OCI-LY1 (cell line): ENCODE measurements around the gene PIAS4.
"Not testable (repeated sequence)": the region's sequence is repeated elsewhere in the genome, so short reads cannot be mapped to it uniquely, and the experiment has no call there.

ENCODE experiments used
- CTCF ChIP-seq: fragments of 200-600 bp; sonication (generic), shearing (Covaris generic); IDR thresholded peaks from 2 replicates; pipeline ENCODE4 v1.5.1; 2017; ENCODE audit warnings: mild to moderate bottlenecking, antibody characterized with exemption, low read length, moderate library complexity, mixed read lengths
- EZH2 ChIP-seq: fragments of 200-600 bp; sonication (generic), shearing (Covaris generic); IDR thresholded peaks from 2 replicates; pipeline ENCODE4 v1.8.0; 2017; ENCODE audit warnings: borderline replicate concordance, mixed run types, mild to moderate bottlenecking, antibody characterized with exemption, low read length, moderate library complexity, mixed read lengths

GRCh38 chr19:4011430-4011829 lies 3.9 kb downstream of the PIAS4 start:
- not testable (repeated sequence) for TF ChIP-seq CTCF, EZH2
